PC-3 (cell line): ENCODE measurements around the gene PNMA1.

Source experiments
- CTCF ChIP-seq: fragments of 300-600 bp; sonication (generic); conservative IDR thresholded peaks from 2 replicates; pipeline ENCODE4 v1.5.1; 2017; ENCODE audit warnings: antibody characterized with exemption, low read depth, mild to moderate bottlenecking, low read length
- EZH2 ChIP-seq: fragments of 300-600 bp; sonication (generic); IDR thresholded peaks from one replicate; pipeline ENCODE4 v1.6.1; 2017; ENCODE audit warnings: antibody characterized with exemption, mild to moderate bottlenecking, low read length; ENCODE audit not compliant: unreplicated experiment
- EZH2phosphoT487 ChIP-seq: fragments of 300-600 bp; sonication (generic); IDR thresholded peaks from 2 replicates; pipeline ENCODE4 v1.6.1; 2018; ENCODE audit warnings: mild to moderate bottlenecking, antibody characterized with exemption, low read length, borderline replicate concordance

GRCh38 chr14:73662487-73662943 is 51.7 kb downstream of the PNMA1 start:
- TF ChIP-seq CTCF (peak; percentile 72), EZH2 (no peak), EZH2phosphoT487 (no peak)
